ENCODE measurements around the gene ITGA5. TPM values are rescaled to one million over a fixed set of nuclear protein-coding genes. Genes with fewer than 3 reads are reported as not detected.
A peak's percentile ranks its signal among the peaks of the same experiment; 100 is the strongest.

The ITGA5 gene
- total and polyA plus RNA-seq, 9 of the 15 experiments (the other 6 are each of a cell fraction or from before 2014, with no cell fraction given), result 9.1 to 82.1 (median 47.4) TPM

DNA sequence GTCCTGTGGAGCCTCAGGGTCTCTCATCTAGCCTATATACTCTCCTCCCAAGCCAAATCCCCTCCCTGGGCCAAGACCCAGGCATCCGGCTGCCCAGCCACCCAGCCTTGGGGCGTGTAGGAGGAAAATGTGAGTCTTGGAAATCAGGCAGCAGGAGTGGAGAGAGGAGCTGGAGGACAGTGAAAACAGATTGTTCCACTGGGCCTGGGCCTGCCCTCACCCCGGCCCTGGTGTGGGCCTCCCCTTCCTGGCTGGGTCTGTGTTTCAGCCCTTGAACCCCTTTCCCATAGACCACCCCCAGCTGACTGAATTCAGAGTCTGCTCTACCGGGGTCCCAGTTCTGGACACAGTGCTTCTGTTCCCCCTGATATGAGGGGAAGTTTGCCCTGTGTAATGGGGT lies 6.7 kb downstream of the ITGA5 start:
- FAIRE-seq (no peak), ATAC-seq (no peak), DNase-seq (ENCODE audit: extremely low read depth in 1 of 4, low spot score in 3 of 4) (no peak)
- Histone ChIP-seq H3K27ac (ENCODE audit: extremely low read depth, low read depth, low read length) (no peak overlapping the region), H3K79me2 (ENCODE audit: control insufficient read depth, insufficient read depth, low read length) (peaks cover 65% of the 10 kb centered on the region), H2AFZ (ENCODE audit: low read depth, low read length) (no peak overlapping the region), H3K9me1 (ENCODE audit: control insufficient read depth, insufficient read depth, low read length) (peaks cover 20% of the 10 kb centered on the region), H4K20me1 (replicated peaks; ENCODE audit: control insufficient read depth, insufficient read depth, low read length) (peaks cover 40% of the 10 kb centered on the region), H3K27me3 (ENCODE audit: control insufficient read depth in 2 of 2, insufficient read depth in 2 of 2, low read length in 2 of 2) (no peaks in the 10 kb centered on the region), H3K9me3 (replicated peaks; ENCODE audit: control insufficient read depth, insufficient read depth, low read depth, low read length) (no peaks in the 10 kb centered on the region), H3K4me1 (replicated peaks in 1 of 2; ENCODE audit: control insufficient read depth in 2 of 2, insufficient read depth in 2 of 2, low read length in 2 of 2) (peaks cover 32% of the 10 kb centered on the region in 2 experiments), H3K4me2 (ENCODE audit: insufficient read depth, low read length) (no peak overlapping the region), H3K36me3 (ENCODE audit: control insufficient read depth, insufficient read depth, low read length) (peaks cover 80% of the 10 kb centered on the region), H3K4me3 (no peak overlapping the region), H3K9ac (ENCODE audit: insufficient read depth in 1 of 2, low read depth in 2 of 2, low read length in 2 of 2) (peak overlapping the region in 1 of 2 experiments; percentile 82; a peak in 2 of 4 replicates)
- POLR2A ChIA-PET, result interaction anchor here (0.6 to 2.2 kb wide), 4 partner anchors 8 to 20 kb away, joined by 3 to 10 read pairs (median 6); no protein-coding TSS in a partner anchor
- CTCF ChIA-PET (ENCODE audit: low intra/inter-chr PET ratio), result no interaction called here
- intact Hi-C loops (cut with micrococcal nuclease), result no loop called here
- no TSS peak for BruUV-seq (replicated peaks)
- TF ChIP-seq SAP30 (IDR thresholded peaks at IDR 0.05; ENCODE audit: borderline replicate concordance, insufficient read depth, low read depth, low read length, poor library complexity, severe bottlenecking) (no peak), PHTF2 (CRISPR knock-in tag; IDR thresholded peaks at IDR 0.05) (no peak), FOXA1 (IDR thresholded peaks at IDR 0.05; ENCODE audit: borderline replicate concordance) (no peak), NR2F6 (CRISPR knock-in tag; IDR thresholded peaks at IDR 0.05) (no peak), TRIM24 (IDR thresholded peaks at IDR 0.05) (no peak), ZNF165 (CRISPR knock-in tag; IDR thresholded peaks at IDR 0.05; ENCODE audit: borderline replicate concordance) (no peak), ZKSCAN1 (IDR thresholded peaks at IDR 0.05; ENCODE audit: low read depth, low read length) (no peak), ZNF76 (CRISPR knock-in tag; IDR thresholded peaks at IDR 0.05; ENCODE audit: borderline replicate concordance) (no peak), SP1 (CRISPR knock-in tag; IDR thresholded peaks at IDR 0.05) (no peak), E2F1 (CRISPR knock-in tag; IDR thresholded peaks at IDR 0.05) (no peak), RBM25 (IDR thresholded peaks at IDR 0.05; ENCODE audit: low read depth, low read length, severe bottlenecking) (no peak), TEAD1 (CRISPR knock-in tag; IDR thresholded peaks at IDR 0.05) (no peak), PURB (CRISPR knock-in tag; IDR thresholded peaks at IDR 0.05; ENCODE audit: low read depth) (no peak), MYC (IDR thresholded peaks at IDR 0.05; ENCODE audit: low read depth, low read length) (no peak), MYC (CRISPR knock-in tag; IDR thresholded peaks at IDR 0.05; ENCODE audit: borderline replicate concordance, low read depth) (no peak)
- TF ChIP-seq, protein P1, sequence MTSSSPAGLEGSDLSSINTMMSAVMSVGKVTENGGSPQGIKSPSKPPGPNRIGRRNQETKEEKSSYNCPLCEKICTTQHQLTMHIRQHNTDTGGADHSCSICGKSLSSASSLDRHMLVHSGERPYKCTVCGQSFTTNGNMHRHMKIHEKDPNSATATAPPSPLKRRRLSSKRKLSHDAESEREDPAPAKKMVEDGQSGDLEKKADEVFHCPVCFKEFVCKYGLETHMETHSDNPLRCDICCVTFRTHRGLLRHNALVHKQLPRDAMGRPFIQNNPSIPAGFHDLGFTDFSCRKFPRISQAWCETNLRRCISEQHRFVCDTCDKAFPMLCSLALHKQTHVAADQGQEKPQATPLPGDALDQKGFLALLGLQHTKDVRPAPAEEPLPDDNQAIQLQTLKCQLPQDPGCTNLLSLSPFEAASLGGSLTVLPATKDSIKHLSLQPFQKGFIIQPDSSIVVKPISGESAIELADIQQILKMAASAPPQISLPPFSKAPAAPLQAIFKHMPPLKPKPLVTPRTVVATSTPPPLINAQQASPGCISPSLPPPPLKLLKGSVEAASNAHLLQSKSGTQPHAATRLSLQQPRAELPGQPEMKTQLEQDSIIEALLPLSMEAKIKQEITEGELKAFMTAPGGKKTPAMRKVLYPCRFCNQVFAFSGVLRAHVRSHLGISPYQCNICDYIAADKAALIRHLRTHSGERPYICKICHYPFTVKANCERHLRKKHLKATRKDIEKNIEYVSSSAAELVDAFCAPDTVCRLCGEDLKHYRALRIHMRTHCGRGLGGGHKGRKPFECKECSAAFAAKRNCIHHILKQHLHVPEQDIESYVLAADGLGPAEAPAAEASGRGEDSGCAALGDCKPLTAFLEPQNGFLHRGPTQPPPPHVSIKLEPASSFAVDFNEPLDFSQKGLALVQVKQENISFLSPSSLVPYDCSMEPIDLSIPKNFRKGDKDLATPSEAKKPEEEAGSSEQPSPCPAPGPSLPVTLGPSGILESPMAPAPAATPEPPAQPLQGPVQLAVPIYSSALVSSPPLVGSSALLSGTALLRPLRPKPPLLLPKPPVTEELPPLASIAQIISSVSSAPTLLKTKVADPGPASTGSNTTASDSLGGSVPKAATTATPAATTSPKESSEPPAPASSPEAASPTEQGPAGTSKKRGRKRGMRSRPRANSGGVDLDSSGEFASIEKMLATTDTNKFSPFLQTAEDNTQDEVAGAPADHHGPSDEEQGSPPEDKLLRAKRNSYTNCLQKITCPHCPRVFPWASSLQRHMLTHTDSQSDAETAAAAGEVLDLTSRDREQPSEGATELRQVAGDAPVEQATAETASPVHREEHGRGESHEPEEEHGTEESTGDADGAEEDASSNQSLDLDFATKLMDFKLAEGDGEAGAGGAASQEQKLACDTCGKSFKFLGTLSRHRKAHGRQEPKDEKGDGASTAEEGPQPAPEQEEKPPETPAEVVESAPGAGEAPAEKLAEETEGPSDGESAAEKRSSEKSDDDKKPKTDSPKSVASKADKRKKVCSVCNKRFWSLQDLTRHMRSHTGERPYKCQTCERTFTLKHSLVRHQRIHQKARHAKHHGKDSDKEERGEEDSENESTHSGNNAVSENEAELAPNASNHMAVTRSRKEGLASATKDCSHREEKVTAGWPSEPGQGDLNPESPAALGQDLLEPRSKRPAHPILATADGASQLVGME (CRISPR knock-in tag; IDR thresholded peaks at IDR 0.05), result no peak
- 72% methylated on average over 4 of the region's 4 CpGs for WGBS (ENCODE audit: insufficient coverage, low coverage, missing lambda C conversion rate)
- in situ Hi-C loops (cut with MboI), result no loop called here
